Measurements from ENCODE around the gene U2AF2.

GRCh38 chr19:55693336-55693974 is 38.6 kb downstream of the U2AF2 start:
- TF ChIP-seq, protein P1, sequence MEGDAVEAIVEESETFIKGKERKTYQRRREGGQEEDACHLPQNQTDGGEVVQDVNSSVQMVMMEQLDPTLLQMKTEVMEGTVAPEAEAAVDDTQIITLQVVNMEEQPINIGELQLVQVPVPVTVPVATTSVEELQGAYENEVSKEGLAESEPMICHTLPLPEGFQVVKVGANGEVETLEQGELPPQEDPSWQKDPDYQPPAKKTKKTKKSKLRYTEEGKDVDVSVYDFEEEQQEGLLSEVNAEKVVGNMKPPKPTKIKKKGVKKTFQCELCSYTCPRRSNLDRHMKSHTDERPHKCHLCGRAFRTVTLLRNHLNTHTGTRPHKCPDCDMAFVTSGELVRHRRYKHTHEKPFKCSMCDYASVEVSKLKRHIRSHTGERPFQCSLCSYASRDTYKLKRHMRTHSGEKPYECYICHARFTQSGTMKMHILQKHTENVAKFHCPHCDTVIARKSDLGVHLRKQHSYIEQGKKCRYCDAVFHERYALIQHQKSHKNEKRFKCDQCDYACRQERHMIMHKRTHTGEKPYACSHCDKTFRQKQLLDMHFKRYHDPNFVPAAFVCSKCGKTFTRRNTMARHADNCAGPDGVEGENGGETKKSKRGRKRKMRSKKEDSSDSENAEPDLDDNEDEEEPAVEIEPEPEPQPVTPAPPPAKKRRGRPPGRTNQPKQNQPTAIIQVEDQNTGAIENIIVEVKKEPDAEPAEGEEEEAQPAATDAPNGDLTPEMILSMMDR (IDR thresholded peaks at IDR 0.05; ENCODE audit: insufficient read depth, low read depth, low read length) = no peak
- TF ChIP-seq EZH2 (IDR thresholded peaks at IDR 0.05; ENCODE audit: insufficient read depth, low read length) = no peak

Measured in astrocyte (in vitro differentiated cells and primary cell).